ENCODE measurements around the gene CBX5. TPM values are rescaled to one million over a fixed set of nuclear protein-coding genes. Genes with fewer than 3 reads are reported as not detected.

Gene CBX5
- total RNA-seq, 1 donor from 2014 or later, result 67.3 TPM

DNA sequence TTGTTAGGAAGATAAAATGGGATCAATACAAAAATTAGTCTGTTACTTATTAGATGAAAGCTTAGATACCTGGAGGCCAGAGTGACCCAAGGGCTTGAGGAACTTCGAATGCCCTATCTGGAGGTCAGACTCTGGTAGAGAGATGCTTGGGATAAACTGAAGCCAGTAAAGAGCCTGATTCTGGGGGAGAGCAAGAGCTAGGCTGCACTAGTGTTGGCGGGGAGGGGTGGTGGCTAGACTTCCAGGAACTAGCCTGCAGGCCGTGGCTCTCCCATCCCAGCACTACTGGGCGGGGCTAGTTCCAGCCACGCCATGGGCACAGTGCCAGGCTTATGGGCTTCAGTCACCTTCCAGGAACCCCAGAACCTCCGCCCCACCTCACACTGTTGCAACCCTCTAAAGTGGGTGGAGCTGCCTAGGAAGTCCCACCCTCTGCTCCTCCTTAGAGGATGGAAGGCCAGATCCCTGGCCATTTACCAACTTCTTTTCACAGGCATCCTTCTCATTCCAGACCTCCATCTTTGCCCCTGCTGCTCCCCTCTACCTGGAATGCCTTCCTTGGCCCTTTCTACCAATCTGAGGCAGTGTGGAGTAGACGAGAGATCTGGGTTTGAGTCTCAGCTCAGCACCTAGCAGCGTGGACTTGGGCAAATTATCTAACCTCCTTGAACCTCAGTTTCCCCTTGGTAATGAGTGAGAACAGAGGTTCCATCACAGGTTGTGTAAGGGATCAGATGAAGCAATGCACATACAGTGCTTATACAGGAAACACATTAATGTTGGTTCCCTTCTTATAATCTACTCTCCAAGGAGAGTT, 27.2 kb upstream of the CBX5 start:
- no peak for DNase-seq (ENCODE audit: low read depth)
- TF ChIP-seq, protein P1, sequence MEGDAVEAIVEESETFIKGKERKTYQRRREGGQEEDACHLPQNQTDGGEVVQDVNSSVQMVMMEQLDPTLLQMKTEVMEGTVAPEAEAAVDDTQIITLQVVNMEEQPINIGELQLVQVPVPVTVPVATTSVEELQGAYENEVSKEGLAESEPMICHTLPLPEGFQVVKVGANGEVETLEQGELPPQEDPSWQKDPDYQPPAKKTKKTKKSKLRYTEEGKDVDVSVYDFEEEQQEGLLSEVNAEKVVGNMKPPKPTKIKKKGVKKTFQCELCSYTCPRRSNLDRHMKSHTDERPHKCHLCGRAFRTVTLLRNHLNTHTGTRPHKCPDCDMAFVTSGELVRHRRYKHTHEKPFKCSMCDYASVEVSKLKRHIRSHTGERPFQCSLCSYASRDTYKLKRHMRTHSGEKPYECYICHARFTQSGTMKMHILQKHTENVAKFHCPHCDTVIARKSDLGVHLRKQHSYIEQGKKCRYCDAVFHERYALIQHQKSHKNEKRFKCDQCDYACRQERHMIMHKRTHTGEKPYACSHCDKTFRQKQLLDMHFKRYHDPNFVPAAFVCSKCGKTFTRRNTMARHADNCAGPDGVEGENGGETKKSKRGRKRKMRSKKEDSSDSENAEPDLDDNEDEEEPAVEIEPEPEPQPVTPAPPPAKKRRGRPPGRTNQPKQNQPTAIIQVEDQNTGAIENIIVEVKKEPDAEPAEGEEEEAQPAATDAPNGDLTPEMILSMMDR (conservative IDR thresholded peaks at IDR 0.05; ENCODE audit: low read depth, low read length), result no peak
- H3K4me3 ChIP-seq (ENCODE audit: low read depth, low read length), result no peak overlapping the region

DNA sequence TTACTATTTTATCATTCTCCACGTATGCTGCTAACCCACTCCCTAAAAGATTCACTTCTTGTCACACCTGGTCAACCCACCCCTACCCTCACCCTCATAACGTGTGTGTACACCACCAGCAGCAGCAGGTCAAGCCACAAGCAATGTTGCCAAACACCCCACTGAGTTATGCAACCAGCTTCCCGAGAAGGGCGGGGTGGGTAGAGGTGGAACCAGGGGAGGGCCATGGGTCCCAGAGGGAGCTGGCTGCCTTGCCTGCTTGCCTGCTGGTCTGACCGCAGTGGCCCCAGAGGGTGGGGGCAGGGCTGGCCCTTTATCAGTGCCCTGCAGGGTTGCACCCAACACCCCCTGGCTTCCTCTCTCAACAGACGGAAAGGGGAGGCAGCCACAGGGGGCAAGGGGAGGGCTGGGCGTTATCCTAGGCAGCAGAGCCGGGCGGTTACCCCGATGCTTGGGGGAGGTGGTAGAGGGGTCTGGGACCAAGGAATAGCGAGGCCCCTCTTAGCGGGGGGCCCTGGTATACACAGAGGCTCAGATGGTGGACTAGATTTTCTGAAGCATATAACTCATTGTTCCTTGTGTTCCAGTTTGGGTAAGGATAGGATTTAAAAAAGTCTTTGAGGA, 24.4 kb upstream of the CBX5 start:
- TF ChIP-seq, protein P1 (conservative IDR thresholded peaks at IDR 0.05; ENCODE audit: low read depth, low read length), result no peak
- no peak overlapping the region for H3K4me3 ChIP-seq (ENCODE audit: low read depth, low read length)
- no peak for DNase-seq (ENCODE audit: low read depth)

DNA sequence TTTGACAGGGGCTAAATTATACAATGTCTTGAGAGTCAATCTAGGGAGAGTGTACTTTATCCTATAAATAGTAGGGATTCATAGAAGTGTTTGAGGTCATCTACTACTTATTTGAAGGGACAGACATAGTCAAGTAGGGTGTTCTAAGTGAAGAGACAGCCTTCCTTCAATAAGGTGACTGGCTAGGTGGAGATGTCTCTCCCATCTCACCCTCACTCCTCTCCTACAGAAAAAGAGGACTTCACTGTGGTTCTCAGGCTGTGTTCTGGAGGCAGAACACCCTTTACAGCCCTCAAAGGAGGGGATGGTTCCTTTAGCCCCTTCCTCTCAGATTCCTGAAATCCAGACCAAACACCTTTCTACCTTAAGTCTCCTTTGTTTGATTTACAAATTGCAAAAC, 23.7 kb upstream of the CBX5 start:
- TF ChIP-seq, protein P1 (conservative IDR thresholded peaks at IDR 0.05; ENCODE audit: low read depth, low read length), result no peak
- no peak for DNase-seq (ENCODE audit: low read depth)
- H3K4me3 ChIP-seq (ENCODE audit: low read depth, low read length), result no peak overlapping the region

DNA sequence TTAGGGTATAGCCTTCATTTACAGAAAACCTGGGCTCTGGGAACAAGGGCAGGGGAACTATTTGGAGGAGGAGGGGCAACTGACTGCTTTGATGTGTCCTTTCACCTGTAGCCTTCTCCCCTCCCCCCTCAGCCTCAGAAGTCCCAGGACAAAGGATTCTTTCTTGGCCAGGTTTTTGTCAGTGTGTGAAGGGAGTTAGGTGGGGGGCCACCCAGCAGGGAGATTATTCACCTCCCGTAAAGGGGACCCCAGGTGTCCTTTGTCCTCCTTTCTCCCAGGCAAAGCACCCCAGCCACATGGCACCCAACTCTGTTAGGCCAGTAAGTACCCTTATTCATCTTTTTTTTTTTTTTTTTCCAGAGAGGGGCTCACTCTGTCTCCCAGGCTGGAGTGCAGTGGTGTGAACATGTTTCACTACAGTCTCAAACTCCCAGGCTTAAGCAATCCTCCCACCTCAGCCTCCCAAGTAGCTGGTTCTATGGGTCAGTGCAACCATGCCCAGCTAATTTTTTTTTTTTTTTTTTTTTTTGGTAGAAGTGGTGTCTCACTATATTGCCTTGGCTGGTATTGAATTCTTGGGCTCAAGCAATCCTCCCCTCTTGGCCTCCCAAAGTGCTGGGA, 21.6 kb upstream of the CBX5 start:
- H3K4me3 ChIP-seq (ENCODE audit: low read depth, low read length), result no peak overlapping the region
- TF ChIP-seq, protein P1 (conservative IDR thresholded peaks at IDR 0.05; ENCODE audit: low read depth, low read length), result no peak
- no peak for DNase-seq (ENCODE audit: low read depth)

DNA sequence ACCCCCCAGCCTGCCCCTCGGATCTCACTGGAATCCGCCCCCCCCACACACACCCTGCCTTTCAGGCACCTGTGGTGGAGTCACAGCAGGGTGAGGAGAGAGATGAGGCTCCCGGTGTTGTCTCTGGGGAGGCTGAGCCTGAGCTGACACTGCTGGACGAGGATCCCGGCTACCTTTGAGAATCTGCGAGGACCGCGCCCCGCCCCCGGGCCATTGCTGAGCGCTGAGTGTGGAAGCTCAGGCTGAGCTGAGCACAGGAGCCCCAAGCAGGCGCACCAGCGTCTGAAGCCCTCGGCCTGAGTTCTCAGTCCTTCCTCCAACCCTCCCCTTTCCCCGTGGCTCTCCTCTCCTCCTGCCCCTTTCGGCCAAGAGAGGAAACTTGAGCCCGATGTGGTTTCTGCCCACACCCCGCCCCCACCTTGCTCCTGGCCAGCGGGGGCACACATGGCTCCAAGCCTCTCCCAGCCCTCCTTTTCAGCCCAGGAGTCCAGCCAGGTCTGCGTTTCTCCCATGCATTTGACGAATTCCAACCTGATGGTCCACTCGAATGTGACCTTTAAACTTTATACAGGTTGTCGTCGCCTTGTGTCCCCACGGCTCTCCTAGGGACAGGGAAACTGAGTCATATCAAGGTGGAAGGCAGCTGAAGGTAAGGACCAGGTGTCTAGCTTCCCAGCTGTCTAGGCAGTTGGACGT, 21.0 kb upstream of the CBX5 start, which contains the start of gene NFE2:
Gene NFE2 (minus strand): TSS at position 284 of the 696 bp plus-strand sequence. CDS start 5,767 bp downstream, outside the sequence.
- TF ChIP-seq, protein P1 (conservative IDR thresholded peaks at IDR 0.05; ENCODE audit: low read depth, low read length), result peak; percentile 14
- DNase-seq (ENCODE audit: low read depth), result no peak
- H3K4me3 ChIP-seq (ENCODE audit: low read depth, low read length), result peak within 1 kb of the TSS; percentile 42

DNA sequence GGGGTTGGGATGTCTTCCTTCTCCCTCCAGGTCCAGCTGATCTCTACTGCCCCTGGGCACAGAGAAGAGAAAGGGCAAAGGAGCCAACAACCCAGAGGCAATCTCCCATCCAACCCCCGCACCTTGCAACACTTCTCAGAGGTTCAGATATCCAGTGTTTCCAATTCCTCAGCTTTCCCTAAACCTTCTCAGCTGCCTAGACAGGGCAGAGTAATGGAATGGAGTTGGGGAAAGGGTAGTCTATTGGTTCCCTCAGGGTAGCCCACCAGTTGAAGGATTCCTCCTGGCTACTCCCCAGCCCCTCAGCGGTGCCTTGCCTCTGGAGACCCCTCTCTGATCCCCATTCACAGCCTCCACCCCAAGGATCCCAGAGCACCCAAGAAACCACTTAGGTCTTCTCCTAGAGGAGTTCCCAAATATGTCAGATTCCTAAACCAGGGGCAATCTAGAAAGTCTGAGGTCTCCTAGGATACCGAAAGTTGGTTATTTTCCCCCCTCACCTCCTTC, 20.4 kb upstream of the CBX5 start:
- DNase-seq (ENCODE audit: low read depth), result no peak
- peak overlapping the region; percentile 42 for H3K4me3 ChIP-seq (ENCODE audit: low read depth, low read length)
- TF ChIP-seq, protein P1 (conservative IDR thresholded peaks at IDR 0.05; ENCODE audit: low read depth, low read length), result no peak

Measured in epithelial cell of proximal tubule (primary cell).